ENCODE results near the gene NPTX1. TPM values are rescaled to one million over a fixed set of nuclear protein-coding genes. Genes with fewer than 3 reads are reported as not detected.

NPTX1 gene
- total and polyA plus RNA-seq, 9 of the 15 experiments (the other 6 are each of a cell fraction or from before 2014, with no cell fraction given), result 0.04 TPM; not detected in 8

- TF ChIP-seq E2F8 (IDR thresholded peaks at IDR 0.05; ENCODE audit: low read depth, partially characterized antibody), result peak; percentile 50
- TF ChIP-seq DPF2 (IDR thresholded peaks at IDR 0.05), result no peak; the same call in 1 of the 2 replicates
- no peak; the same call in 1 of the 2 replicates for TF ChIP-seq SMARCE1 (IDR thresholded peaks at IDR 0.05)
- TF ChIP-seq ETS2 (tag; IDR thresholded peaks at IDR 0.05; ENCODE audit: borderline replicate concordance, poor library complexity, severe bottlenecking), result no peak
- TF ChIP-seq RUNX1 (IDR thresholded peaks at IDR 0.05; ENCODE audit: low read depth), result no peak
- peak; percentile 42; the same call in 1 of the 2 replicates for TF ChIP-seq HMBOX1 (IDR thresholded peaks at IDR 0.05)
- TF ChIP-seq CUX1 (CRISPR knock-in tag; IDR thresholded peaks at IDR 0.05), result peak; percentile 62; the same call in 1 of the 2 replicates
- no peak for TF ChIP-seq PATZ1 (CRISPR knock-in tag; IDR thresholded peaks at IDR 0.05; ENCODE audit: borderline replicate concordance)
- peak in 1 of 2 experiments; percentile 5; a peak in 3 of 4 replicates for TF ChIP-seq UBTF (IDR thresholded peaks at IDR 0.05; ENCODE audit: borderline replicate concordance in 1 of 2, low read depth in 2 of 2, low read length in 2 of 2)
- no peak for TF ChIP-seq POLR3A (IDR thresholded peaks at IDR 0.05; ENCODE audit: borderline replicate concordance, extremely low read depth, insufficient read depth, insufficient read length)
- peak; percentile 34 for TF ChIP-seq SMAD1 (IDR thresholded peaks at IDR 0.05; ENCODE audit: low read depth, low read length, partially characterized antibody)
Observed at GRCh38 chr17:80454557-80455335, 21.7 kb downstream of the NPTX1 start (continued).
